GM06990 (cell line): Measurements from ENCODE around the gene RAB44.

Experiments
- DNase-seq: peaks from one replicate; pipeline ENCODE4 v3.0.0-alpha.2; 2011; ENCODE audit not compliant: insufficient read length; ENCODE audit errors: extremely low read depth
- H3K27me3 ChIP-seq: replicated peaks from 2 replicates; pipeline ENCODE4 v1.6.0; 2011; ENCODE audit warnings: low read length; ENCODE audit not compliant: control insufficient read depth, insufficient read depth
- H3K36me3 ChIP-seq: 2 replicates; pipeline ENCODE4 v1.5.1; 2011; ENCODE audit warnings: low read length; ENCODE audit not compliant: control insufficient read depth, insufficient read depth
- H3K4me3 ChIP-seq: replicated peaks from 2 replicates; pipeline ENCODE4 v1.5.1; 2011; ENCODE audit warnings: low read depth, mild to moderate bottlenecking, control low read depth, low read length
- CTCF ChIP-seq: IDR thresholded peaks from 2 replicates; pipeline ENCODE4 v1.5.1; 2011; ENCODE audit warnings: low read length, control low read depth, mild to moderate bottlenecking, inconsistent platforms; ENCODE audit not compliant: insufficient read depth, poor library complexity, severe bottlenecking

The RAB44 gene

GRCh38 chr6:36655085-36655724, 42.4 kb upstream of the RAB44 start:
- TF ChIP-seq CTCF = no peak
- H3K4me3 ChIP-seq = no peak overlapping the region
- H3K27me3 ChIP-seq = no peaks in the 10 kb centered on the region
- no peaks in the 10 kb centered on the region for H3K36me3 ChIP-seq
- DNase-seq = no peak

GRCh38 chr6:36656441-36656840, 41.2 kb upstream of the RAB44 start:
- no peaks in the 10 kb centered on the region for H3K36me3 ChIP-seq
- no peak for DNase-seq
- H3K4me3 ChIP-seq = no peak overlapping the region
- no peak for TF ChIP-seq CTCF
- no peaks in the 10 kb centered on the region for H3K27me3 ChIP-seq

- TF ChIP-seq CTCF = peak; percentile 1
- no peak for DNase-seq
- no peak overlapping the region for H3K4me3 ChIP-seq
- H3K27me3 ChIP-seq = no peaks in the 10 kb centered on the region
- no peaks in the 10 kb centered on the region for H3K36me3 ChIP-seq
Measured at GRCh38 chr6:36657271-36657670, 40.4 kb upstream of the RAB44 start.

GRCh38 chr6:36657942-36658544, 39.6 kb upstream of the RAB44 start:
- Histone ChIP-seq H3K36me3 (no peaks in the 10 kb centered on the region), H3K27me3 (no peaks in the 10 kb centered on the region), H3K4me3 (no peak overlapping the region)
- DNase-seq = no peak
- TF ChIP-seq CTCF = no peak

- no peak for DNase-seq
- Histone ChIP-seq H3K27me3 (no peaks in the 10 kb centered on the region), H3K4me3 (no peak overlapping the region), H3K36me3 (no peaks in the 10 kb centered on the region)
- no peak for TF ChIP-seq CTCF
Measured at GRCh38 chr6:36659271-36659670, 38.4 kb upstream of the RAB44 start.
